A549 (cell line): ENCODE data around the gene MPP7.

Experiments
- CEBPB ChIP-seq, 2 experiments: fragments of >200 bp in 1 of 2; sonication (Bioruptor Twin) in 1 of 2; formaldehyde crosslinking in 1 of 2; IDR thresholded peaks; 2 replicates each; pipeline ENCODE4 v1.6.1; 2012 to 2016
- CHD2 ChIP-seq: fragments of 150-350 bp; IDR thresholded peaks from 2 replicates; pipeline ENCODE4 v1.6.1; 2014; ENCODE audit warnings: low read length; ENCODE audit not compliant: partially characterized antibody
- CTCF ChIP-seq: fragments of >200 bp; sonication (Bioruptor Twin); formaldehyde crosslinking; IDR thresholded peaks from 3 replicates; pipeline ENCODE4 v1.5.1; 2016
- MYC ChIP-seq: IDR thresholded peaks from 2 replicates; pipeline ENCODE4 v1.6.1; 2012; ENCODE audit warnings: mild to moderate bottlenecking, inconsistent platforms, low read length, improper control_type of control experiment, borderline replicate concordance
- POLR2A ChIP-seq: IDR thresholded peaks from 2 replicates; pipeline ENCODE4 v1.6.1; 2012; ENCODE audit warnings: mild to moderate bottlenecking, low read length
- POLR2AphosphoS2 ChIP-seq: conservative IDR thresholded peaks from 2 replicates; pipeline ENCODE4 v1.6.1; 2012; ENCODE audit warnings: low read length, improper control_type of control experiment, inconsistent platforms
- ZFP36 ChIP-seq: fragments of 450-650 bp; IDR thresholded peaks from 2 replicates; pipeline ENCODE4 v1.6.1; 2014; ENCODE audit warnings: borderline replicate concordance; ENCODE audit not compliant: partially characterized antibody

- TF ChIP-seq CTCF (no peak), MYC (no peak), POLR2AphosphoS2 (no peak), ZFP36 (no peak), POLR2A (no peak), CEBPB (IDR thresholded peaks at IDR 0.05) (no peak), CHD2 (no peak)
Observed at GRCh38 chr10:28315140-28315539, 12.3 kb upstream of the MPP7 start.
